ENCODE results near the gene TC2N. TPM values are rescaled to one million over a fixed set of nuclear protein-coding genes. Genes with fewer than 3 reads are reported as not detected.

TC2N gene
- total RNA-seq (2014; rRNA removed; shearing (Covaris generic); ENCODE audit: low replicate concordance) = not detected in 2 replicates

- no peak for DNase-seq
- Histone ChIP-seq H3K27me3 (ENCODE audit: low read length) (no peaks in the 10 kb centered on the region), H3K4me2 (ENCODE audit: low read depth, low read length, poor library complexity, severe bottlenecking) (no peak within 1 kb of the TSS), H3K9me2 (replicated peaks; ENCODE audit: insufficient read depth, low read length) (no peaks in the 10 kb centered on the region), H3K9ac (ENCODE audit: low read length) (no peak within 1 kb of the TSS), H3K79me2 (ENCODE audit: low read length) (no peaks in the 10 kb centered on the region), H3K36me3 (ENCODE audit: insufficient read depth, low read length) (no peaks in the 10 kb centered on the region), H3K27ac (ENCODE audit: low read length) (no peak within 1 kb of the TSS), H4K20me1 (ENCODE audit: insufficient read depth, low read depth, low read length) (no peaks in the 10 kb centered on the region), H3K4me1 (ENCODE audit: low read length) (peaks cover 8% of the 10 kb centered on the region), H2AFZ (ENCODE audit: low read length) (no peak within 1 kb of the TSS), H3K4me3 (ENCODE audit: low read length) (no peak within 1 kb of the TSS), H3K9me3 (ENCODE audit: low read length) (no peaks in the 10 kb centered on the region)
These were observed at the start of gene TC2N for GRCh38 chr14:91867316-91867988. TC2N (minus strand) TSS chr14:91867536; CDS start chr14:91813769, 53,767 bp downstream.

- H3K27me3 ChIP-seq (ENCODE audit: low read length) = no peaks in the 10 kb centered on the region
- H3K27ac ChIP-seq (ENCODE audit: low read length) = no peak overlapping the region
- DNase-seq = no peak
- H3K79me2 ChIP-seq (ENCODE audit: low read length) = no peaks in the 10 kb centered on the region
- H3K4me1 ChIP-seq (ENCODE audit: low read length) = peaks cover 9% of the 10 kb centered on the region
- no peak overlapping the region for H3K9ac ChIP-seq (ENCODE audit: low read length)
- H4K20me1 ChIP-seq (ENCODE audit: insufficient read depth, low read depth, low read length) = no peaks in the 10 kb centered on the region
- no peak overlapping the region for H3K4me3 ChIP-seq (ENCODE audit: low read length)
- H2AFZ ChIP-seq (ENCODE audit: low read length) = 0 out of 2 replicates have a peak overlapping the region, but pooled peaks have one; percentile 57
- no peaks in the 10 kb centered on the region for H3K36me3 ChIP-seq (ENCODE audit: insufficient read depth, low read length)
- no peak overlapping the region for H3K4me2 ChIP-seq (ENCODE audit: low read depth, low read length, poor library complexity, severe bottlenecking)
- H3K9me2 ChIP-seq (replicated peaks; ENCODE audit: insufficient read depth, low read length) = no peaks in the 10 kb centered on the region
- no peaks in the 10 kb centered on the region for H3K9me3 ChIP-seq (ENCODE audit: low read length)
These were observed 44.7 kb upstream of the TC2N start for GRCh38 chr14:91912035-91912434.

- H3K4me2 ChIP-seq (ENCODE audit: low read depth, low read length, poor library complexity, severe bottlenecking) = peak overlapping the region; percentile 5
- H3K27ac ChIP-seq (ENCODE audit: low read length) = no peak overlapping the region
- peak overlapping the region; percentile 57; the same call in 1 of the 2 replicates for H2AFZ ChIP-seq (ENCODE audit: low read length)
- H3K4me3 ChIP-seq (ENCODE audit: low read length) = no peak overlapping the region
- no peak overlapping the region for H3K9ac ChIP-seq (ENCODE audit: low read length)
- H3K9me2 ChIP-seq (replicated peaks; ENCODE audit: insufficient read depth, low read length) = no peaks in the 10 kb centered on the region
- peak; percentile 82 for DNase-seq
- H3K79me2 ChIP-seq (ENCODE audit: low read length) = no peaks in the 10 kb centered on the region
- H3K4me1 ChIP-seq (ENCODE audit: low read length) = peaks cover 9% of the 10 kb centered on the region
- no peaks in the 10 kb centered on the region for H3K9me3 ChIP-seq (ENCODE audit: low read length)
- H3K27me3 ChIP-seq (ENCODE audit: low read length) = no peaks in the 10 kb centered on the region
- no peaks in the 10 kb centered on the region for H4K20me1 ChIP-seq (ENCODE audit: insufficient read depth, low read depth, low read length)
- no peaks in the 10 kb centered on the region for H3K36me3 ChIP-seq (ENCODE audit: insufficient read depth, low read length)
These were observed 44.2 kb upstream of the TC2N start for GRCh38 chr14:91911474-91912032.

GRCh38 chr14:91910196-91910595 lies 42.9 kb upstream of the TC2N start:
- Histone ChIP-seq H3K4me3 (ENCODE audit: low read length) (no peak overlapping the region), H2AFZ (ENCODE audit: low read length) (no peak overlapping the region), H3K9ac (ENCODE audit: low read length) (no peak overlapping the region), H3K27me3 (ENCODE audit: low read length) (no peaks in the 10 kb centered on the region), H3K4me2 (ENCODE audit: low read depth, low read length, poor library complexity, severe bottlenecking) (no peak overlapping the region), H4K20me1 (ENCODE audit: insufficient read depth, low read depth, low read length) (no peaks in the 10 kb centered on the region), H3K4me1 (ENCODE audit: low read length) (peaks cover 9% of the 10 kb centered on the region), H3K27ac (ENCODE audit: low read length) (no peak overlapping the region), H3K79me2 (ENCODE audit: low read length) (no peaks in the 10 kb centered on the region), H3K9me3 (ENCODE audit: low read length) (no peaks in the 10 kb centered on the region), H3K36me3 (ENCODE audit: insufficient read depth, low read length) (no peaks in the 10 kb centered on the region), H3K9me2 (replicated peaks; ENCODE audit: insufficient read depth, low read length) (no peaks in the 10 kb centered on the region)
- no peak for DNase-seq

- H3K9ac ChIP-seq (ENCODE audit: low read length) = no peak overlapping the region
- no peak overlapping the region for H3K4me2 ChIP-seq (ENCODE audit: low read depth, low read length, poor library complexity, severe bottlenecking)
- no peaks in the 10 kb centered on the region for H4K20me1 ChIP-seq (ENCODE audit: insufficient read depth, low read depth, low read length)
- H3K27ac ChIP-seq (ENCODE audit: low read length) = no peak overlapping the region
- DNase-seq = no peak
- H3K79me2 ChIP-seq (ENCODE audit: low read length) = no peaks in the 10 kb centered on the region
- H3K9me3 ChIP-seq (ENCODE audit: low read length) = no peaks in the 10 kb centered on the region
- no peaks in the 10 kb centered on the region for H3K27me3 ChIP-seq (ENCODE audit: low read length)
- no peak overlapping the region for H2AFZ ChIP-seq (ENCODE audit: low read length)
- peaks cover 3% of the 10 kb centered on the region for H3K4me1 ChIP-seq (ENCODE audit: low read length)
- no peaks in the 10 kb centered on the region for H3K36me3 ChIP-seq (ENCODE audit: insufficient read depth, low read length)
- H3K4me3 ChIP-seq (ENCODE audit: low read length) = no peak overlapping the region
- no peaks in the 10 kb centered on the region for H3K9me2 ChIP-seq (replicated peaks; ENCODE audit: insufficient read depth, low read length)
These were observed 39.0 kb upstream of the TC2N start for GRCh38 chr14:91906374-91906773.

- H4K20me1 ChIP-seq (ENCODE audit: insufficient read depth, low read depth, low read length) = no peaks in the 10 kb centered on the region
- H3K27ac ChIP-seq (ENCODE audit: low read length) = no peak overlapping the region
- no peak overlapping the region for H2AFZ ChIP-seq (ENCODE audit: low read length)
- no peak overlapping the region for H3K9ac ChIP-seq (ENCODE audit: low read length)
- no peak overlapping the region for H3K4me2 ChIP-seq (ENCODE audit: low read depth, low read length, poor library complexity, severe bottlenecking)
- no peaks in the 10 kb centered on the region for H3K79me2 ChIP-seq (ENCODE audit: low read length)
- no peaks in the 10 kb centered on the region for H3K9me3 ChIP-seq (ENCODE audit: low read length)
- no peaks in the 10 kb centered on the region for H3K36me3 ChIP-seq (ENCODE audit: insufficient read depth, low read length)
- no peaks in the 10 kb centered on the region for H3K27me3 ChIP-seq (ENCODE audit: low read length)
- no peaks in the 10 kb centered on the region for H3K4me1 ChIP-seq (ENCODE audit: low read length)
- H3K4me3 ChIP-seq (ENCODE audit: low read length) = no peak overlapping the region
- no peak for DNase-seq
- no peaks in the 10 kb centered on the region for H3K9me2 ChIP-seq (replicated peaks; ENCODE audit: insufficient read depth, low read length)
These were observed 37.8 kb upstream of the TC2N start for GRCh38 chr14:91904956-91905645.

GRCh38 chr14:91904483-91904882 lies 37.1 kb upstream of the TC2N start:
- Histone ChIP-seq H4K20me1 (ENCODE audit: insufficient read depth, low read depth, low read length) (no peaks in the 10 kb centered on the region), H3K36me3 (ENCODE audit: insufficient read depth, low read length) (no peaks in the 10 kb centered on the region), H2AFZ (ENCODE audit: low read length) (no peak overlapping the region), H3K27me3 (ENCODE audit: low read length) (no peaks in the 10 kb centered on the region), H3K4me1 (ENCODE audit: low read length) (no peaks in the 10 kb centered on the region), H3K4me3 (ENCODE audit: low read length) (no peak overlapping the region), H3K27ac (ENCODE audit: low read length) (no peak overlapping the region), H3K79me2 (ENCODE audit: low read length) (no peaks in the 10 kb centered on the region), H3K4me2 (ENCODE audit: low read depth, low read length, poor library complexity, severe bottlenecking) (no peak overlapping the region), H3K9ac (ENCODE audit: low read length) (no peak overlapping the region), H3K9me2 (replicated peaks; ENCODE audit: insufficient read depth, low read length) (no peaks in the 10 kb centered on the region), H3K9me3 (ENCODE audit: low read length) (no peaks in the 10 kb centered on the region)
- no peak for DNase-seq

GRCh38 chr14:91903070-91903469 lies 35.7 kb upstream of the TC2N start:
- Histone ChIP-seq H4K20me1 (ENCODE audit: insufficient read depth, low read depth, low read length) (no peaks in the 10 kb centered on the region), H3K79me2 (ENCODE audit: low read length) (no peaks in the 10 kb centered on the region), H3K9me3 (ENCODE audit: low read length) (no peaks in the 10 kb centered on the region), H3K9me2 (replicated peaks; ENCODE audit: insufficient read depth, low read length) (no peaks in the 10 kb centered on the region), H3K4me3 (ENCODE audit: low read length) (no peak overlapping the region), H3K27ac (ENCODE audit: low read length) (no peak overlapping the region), H3K4me2 (ENCODE audit: low read depth, low read length, poor library complexity, severe bottlenecking) (no peak overlapping the region), H3K4me1 (ENCODE audit: low read length) (no peaks in the 10 kb centered on the region), H2AFZ (ENCODE audit: low read length) (no peak overlapping the region), H3K36me3 (ENCODE audit: insufficient read depth, low read length) (no peaks in the 10 kb centered on the region), H3K27me3 (ENCODE audit: low read length) (no peaks in the 10 kb centered on the region), H3K9ac (ENCODE audit: low read length) (no peak overlapping the region)
- no peak for DNase-seq

Measured in Karpas-422 (cell line).